OCI-LY7 (cell line): ENCODE results near the gene CHRNG. TPM values are rescaled to one million over a fixed set of nuclear protein-coding genes. Genes with fewer than 3 reads are reported as not detected.

Experiments used
- BruUV-seq: library from RNA; stranded (reverse); fragments of 400-500 nt; replicated peaks from 2 replicates; lab custom pipeline; 2021; lab: Mats Ljungman, UMichigan
- CTCF ChIA-PET: fragments of 300-600 bp; sonication (Branson Sonifier 250); formaldehyde crosslinking; loops from one replicate; lab custom pipeline; 2022; ENCODE audit warnings: antibody characterized with exemption; ENCODE audit not compliant: unreplicated experiment; lab: Charles Lee
- POLR2A ChIA-PET: fragments of 300-600 bp; sonication (Branson Sonifier 250); formaldehyde crosslinking; loops from one replicate; lab custom pipeline; 2022; ENCODE audit warnings: antibody characterized with exemption; lab: Charles Lee
- DNase-seq: peaks from one replicate; pipeline ENCODE4 v3.0.0-alpha.2; 2015; ENCODE audit warnings: low spot score
- H2AFZ ChIP-seq: fragments of 200-600 bp; sonication (generic), shearing (Covaris generic); 2 replicates; pipeline ENCODE4 v1.6.1; 2014; ENCODE audit warnings: mild to moderate bottlenecking, antibody characterized with exemption, low read length, moderate library complexity
- H3K27ac ChIP-seq: fragments of 200-600 bp; sonication (generic); 2 replicates; pipeline ENCODE4 v1.5.1; 2014; ENCODE audit warnings: mixed run types, low read depth, mild to moderate bottlenecking, moderate library complexity, low read length, inconsistent platforms; ENCODE audit not compliant: poor library complexity, severe bottlenecking
- H3K36me3 ChIP-seq: fragments of 200-600 bp; sonication (generic); 2 replicates; pipeline ENCODE4 v1.6.1; 2014; ENCODE audit warnings: mild to moderate bottlenecking, antibody characterized with exemption, low read length, moderate library complexity, mixed read lengths; ENCODE audit not compliant: insufficient read depth
- H3K4me1 ChIP-seq: fragments of 200-600 bp; sonication (generic); 2 replicates; pipeline ENCODE4 v1.5.1; 2014; ENCODE audit warnings: mild to moderate bottlenecking, low read length; ENCODE audit not compliant: insufficient read depth, poor library complexity, severe bottlenecking
- H3K4me2 ChIP-seq: fragments of 200-600 bp; sonication (generic); 2 replicates; pipeline ENCODE4 v1.6.1; 2014; ENCODE audit warnings: mild to moderate bottlenecking, low read length
- H3K4me3 ChIP-seq: fragments of 200-600 bp; sonication (generic); 2 replicates; pipeline ENCODE4 v1.5.1; 2014; ENCODE audit warnings: mild to moderate bottlenecking, low read depth, low read length; ENCODE audit not compliant: poor library complexity, severe bottlenecking
- H3K79me2 ChIP-seq: fragments of 200-600 bp; sonication (generic); 2 replicates; pipeline ENCODE4 v1.6.1; 2016; ENCODE audit warnings: low read depth, mild to moderate bottlenecking, low read length, moderate library complexity, mixed read lengths; ENCODE audit not compliant: insufficient read depth
- H3K9me2 ChIP-seq: fragments of 200-600 bp; sonication (generic); 2 replicates; pipeline ENCODE4 v1.6.1; 2016; ENCODE audit warnings: mild to moderate bottlenecking, low read length, mixed read lengths; ENCODE audit not compliant: insufficient read depth
- H3K9me3 ChIP-seq: fragments of 200-600 bp; sonication (generic); 2 replicates; pipeline ENCODE4 v1.6.1; 2014; ENCODE audit warnings: mild to moderate bottlenecking, mixed run types, low read length, mixed read lengths
- H4K20me1 ChIP-seq: fragments of 200-600 bp; sonication (generic); 2 replicates; pipeline ENCODE4 v1.6.1; 2014; ENCODE audit warnings: mild to moderate bottlenecking, antibody characterized with exemption, low read length, moderate library complexity, mixed read lengths; ENCODE audit not compliant: insufficient read depth
- CTCF ChIP-seq: fragments of 200-600 bp; sonication (generic); conservative IDR thresholded peaks from 2 replicates; pipeline ENCODE4 v1.5.1; 2014; ENCODE audit warnings: mild to moderate bottlenecking, antibody characterized with exemption, low read length, moderate library complexity, mixed read lengths
- EZH2phosphoT487 ChIP-seq: fragments of 200-600 bp; sonication (generic); IDR thresholded peaks from 2 replicates; pipeline ENCODE4 v1.6.1; 2018; ENCODE audit warnings: low read depth, borderline replicate concordance, mild to moderate bottlenecking, mixed run types, antibody characterized with exemption, low read length, moderate library complexity, mixed read lengths
- intact Hi-C: fragments of 100-400 bp; cut with micrococcal nuclease; formaldehyde crosslinking; loops from one replicate; pipeline ENCODE4 v1.10.0; 2022; ENCODE audit not compliant: unreplicated experiment
- total RNA-seq, 2 experiments: library from RNA; depleted of rRNA in 1 of 2; stranded (reverse); fragments of >200 nt in 1 of 2; shearing (Covaris generic) in 1 of 2; gene quantifications; 2 replicates each; pipeline ENCODE4 v1.2.3, GENCODE V29; 2014 to 2022

Gene CHRNG
- total RNA-seq, 2 experiments from 2014 or later: not detected

- Histone ChIP-seq H3K4me1 (no peaks in the 10 kb centered on the region), H3K79me2 (no peaks in the 10 kb centered on the region), H3K9me3 (no peaks in the 10 kb centered on the region), H3K9me2 (no peaks in the 10 kb centered on the region), H3K36me3 (no peaks in the 10 kb centered on the region), H2AFZ (no peak overlapping the region), H3K27ac (no peak overlapping the region), H3K4me3 (no peak overlapping the region), H4K20me1 (no peaks in the 10 kb centered on the region), H3K4me2 (no peak overlapping the region)
- POLR2A ChIA-PET: no interaction called here
- intact Hi-C loops: no loop called here
- no TSS peak for BruUV-seq
- CTCF ChIA-PET: no interaction called here
- DNase-seq: no peak
- TF ChIP-seq CTCF (no peak), EZH2phosphoT487 (no peak)
These were observed 38.1 kb upstream of the CHRNG start for GRCh38 chr2:232501331-232501771.

- no peak overlapping the region for H3K4me3 ChIP-seq
- no peaks in the 10 kb centered on the region for H3K36me3 ChIP-seq
- no peak for DNase-seq
- no peaks in the 10 kb centered on the region for H3K79me2 ChIP-seq
- H3K27ac ChIP-seq: no peak overlapping the region
- no peaks in the 10 kb centered on the region for H3K9me3 ChIP-seq
- no peak overlapping the region for H3K4me2 ChIP-seq
- H3K9me2 ChIP-seq: no peaks in the 10 kb centered on the region
- POLR2A ChIA-PET: interaction anchor here (0.7 kb wide), 1 partner anchor 250 kb away, joined by 3 read pairs; no protein-coding TSS in a partner anchor
- intact Hi-C loops: no loop called here
- H3K4me1 ChIP-seq: no peaks in the 10 kb centered on the region
- H2AFZ ChIP-seq: no peak overlapping the region
- no TSS peak for BruUV-seq
- TF ChIP-seq EZH2phosphoT487 (no peak), CTCF (no peak)
- H4K20me1 ChIP-seq: no peaks in the 10 kb centered on the region
- CTCF ChIA-PET: no interaction called here
These were observed 37.6 kb upstream of the CHRNG start for GRCh38 chr2:232501794-232502390.

GRCh38 chr2:232502511-232502910 lies 37.0 kb upstream of the CHRNG start:
- no peaks in the 10 kb centered on the region for H3K4me1 ChIP-seq
- intact Hi-C loops: no loop called here
- no peaks in the 10 kb centered on the region for H4K20me1 ChIP-seq
- no TSS peak for BruUV-seq
- no peaks in the 10 kb centered on the region for H3K79me2 ChIP-seq
- H3K36me3 ChIP-seq: no peaks in the 10 kb centered on the region
- no peak overlapping the region for H2AFZ ChIP-seq
- H3K9me3 ChIP-seq: no peaks in the 10 kb centered on the region
- no peaks in the 10 kb centered on the region for H3K9me2 ChIP-seq
- TF ChIP-seq CTCF (no peak), EZH2phosphoT487 (no peak)
- H3K4me2 ChIP-seq: no peak overlapping the region
- ChIA-PET CTCF (no interaction called here), POLR2A (no interaction called here)
- no peak overlapping the region for H3K27ac ChIP-seq
- DNase-seq: no peak
- no peak overlapping the region for H3K4me3 ChIP-seq
